ENCODE data around the gene NAALADL2. TPM values are rescaled to one million over a fixed set of nuclear protein-coding genes. Genes with fewer than 3 reads are reported as not detected.

NAALADL2 gene
- total and polyA plus RNA-seq, 4 donors = 0.28 to 4.6 (median 3.1) TPM

GRCh38 chr3:175798326-175798725, 939.2 kb downstream of the NAALADL2 start (continued):
- no peak for TF ChIP-seq ZBTB33 (IDR thresholded peaks at IDR 0.05)
- no peak for TF ChIP-seq JUND (IDR thresholded peaks at IDR 0.05)
- TF ChIP-seq YY1 (IDR thresholded peaks at IDR 0.05) = no peak
- TF ChIP-seq RXRA (IDR thresholded peaks at IDR 0.05) = no peak
- TF ChIP-seq FOXA2 (IDR thresholded peaks at IDR 0.05) = no peak
- TF ChIP-seq EGR1 (IDR thresholded peaks at IDR 0.05; ENCODE audit: low read depth in 2 of 2) = no peak
- no peak for TF ChIP-seq FOXA1 (IDR thresholded peaks at IDR 0.05)

DNA sequence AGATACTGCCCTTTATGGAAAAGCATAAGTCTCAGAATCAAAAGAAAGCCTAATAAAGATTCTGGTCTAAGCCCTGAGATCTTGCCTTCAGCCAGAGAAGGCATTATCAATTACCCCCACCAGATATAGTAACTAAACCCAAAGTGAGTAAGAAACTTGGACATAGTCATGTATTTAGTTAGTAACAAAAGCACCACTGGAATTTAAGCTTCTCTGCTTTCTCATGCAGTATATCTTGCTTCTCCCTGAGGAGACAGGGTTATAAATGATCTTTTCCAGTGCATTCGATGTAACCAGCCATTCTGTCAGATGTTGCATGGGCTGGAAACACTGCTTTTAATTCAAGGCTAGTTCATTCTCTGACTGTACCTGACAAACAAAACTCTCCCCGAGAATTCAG, 946.7 kb downstream of the NAALADL2 start:
- WGBS = 80% methylated on average over 2 of the region's 2 CpGs
- H3K9me3 ChIP-seq (ENCODE audit: control insufficient read depth in 4 of 4, low read length in 3 of 4) = no peaks in the 10 kb centered on the region
- H3K9ac ChIP-seq (ENCODE audit: low read depth in 1 of 2, low read length in 2 of 2) = no peak overlapping the region
- no peaks in the 10 kb centered on the region for H3K4me1 ChIP-seq (ENCODE audit: control insufficient read depth in 4 of 4, insufficient read depth in 4 of 4, low read length in 3 of 4)
- TF ChIP-seq SP1 (IDR thresholded peaks at IDR 0.05) = no peak
- TF ChIP-seq ZBTB33 (IDR thresholded peaks at IDR 0.05) = no peak
- TF ChIP-seq, protein P1, sequence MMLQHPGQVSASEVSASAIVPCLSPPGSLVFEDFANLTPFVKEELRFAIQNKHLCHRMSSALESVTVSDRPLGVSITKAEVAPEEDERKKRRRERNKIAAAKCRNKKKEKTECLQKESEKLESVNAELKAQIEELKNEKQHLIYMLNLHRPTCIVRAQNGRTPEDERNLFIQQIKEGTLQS (IDR thresholded peaks at IDR 0.05) = no peak
- no peak for TF ChIP-seq YY1 (IDR thresholded peaks at IDR 0.05)
- TF ChIP-seq EGR1 (IDR thresholded peaks at IDR 0.05; ENCODE audit: low read depth in 2 of 2) = no peak
- no peak for TF ChIP-seq FOXA1 (IDR thresholded peaks at IDR 0.05)
- TF ChIP-seq, protein P2, sequence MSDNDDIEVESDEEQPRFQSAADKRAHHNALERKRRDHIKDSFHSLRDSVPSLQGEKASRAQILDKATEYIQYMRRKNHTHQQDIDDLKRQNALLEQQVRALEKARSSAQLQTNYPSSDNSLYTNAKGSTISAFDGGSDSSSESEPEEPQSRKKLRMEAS (IDR thresholded peaks at IDR 0.05) = no peak
- TF ChIP-seq JUND (IDR thresholded peaks at IDR 0.05) = no peak
- no peak for TF ChIP-seq NR2F2 (IDR thresholded peaks at IDR 0.05)
- no peak for TF ChIP-seq GABPA (IDR thresholded peaks at IDR 0.05 in 1 of 2, conservative IDR thresholded peaks at IDR 0.05 in 1 of 2)
- no peak overlapping the region for H3K4me3 ChIP-seq (ENCODE audit: low read depth in 1 of 3, low read length in 3 of 3)
- DNase-seq (ENCODE audit: low spot score) = no peak
- H3K36me3 ChIP-seq (ENCODE audit: control insufficient read depth in 4 of 4, insufficient read depth in 3 of 4, low read depth in 1 of 4, low read length in 3 of 4) = no peaks in the 10 kb centered on the region
- H3K27me3 ChIP-seq (ENCODE audit: control insufficient read depth in 4 of 4, insufficient read depth in 4 of 4, low read length in 3 of 4) = no peaks in the 10 kb centered on the region
- H3K27ac ChIP-seq (ENCODE audit: low read depth in 1 of 2, low read length in 2 of 2) = no peak overlapping the region

DNA sequence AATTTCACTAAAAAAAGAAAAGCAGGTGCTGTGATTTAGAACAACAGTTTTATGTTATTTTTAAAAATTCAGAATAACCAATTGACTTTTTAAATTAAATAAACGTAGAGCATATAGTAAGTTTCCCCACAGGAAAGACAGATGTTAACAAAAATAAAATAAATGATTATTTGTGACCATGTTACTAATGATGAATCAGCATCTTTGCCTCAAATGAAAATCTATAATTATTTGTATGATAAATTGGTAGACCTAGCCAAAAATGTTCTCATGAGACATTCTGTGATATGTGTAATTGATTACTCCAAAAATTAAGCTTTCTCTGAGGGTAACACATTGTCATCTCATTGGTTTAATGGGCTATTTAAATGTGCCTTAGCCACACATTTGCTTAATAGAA, 948.0 kb downstream of the NAALADL2 start:
- H3K4me1 ChIP-seq (ENCODE audit: control insufficient read depth in 4 of 4, insufficient read depth in 4 of 4, low read length in 3 of 4) = no peaks in the 10 kb centered on the region
- H3K9ac ChIP-seq (ENCODE audit: low read depth in 1 of 2, low read length in 2 of 2) = no peak overlapping the region
- H3K9me3 ChIP-seq (ENCODE audit: control insufficient read depth in 4 of 4, low read length in 3 of 4) = no peaks in the 10 kb centered on the region
- TF ChIP-seq SP1 (IDR thresholded peaks at IDR 0.05) = no peak
- TF ChIP-seq YY1 (IDR thresholded peaks at IDR 0.05) = no peak
- TF ChIP-seq RXRA (IDR thresholded peaks at IDR 0.05) = no peak
- TF ChIP-seq JUND (IDR thresholded peaks at IDR 0.05) = no peak
- TF ChIP-seq, protein P2 (IDR thresholded peaks at IDR 0.05) = no peak
- TF ChIP-seq, protein P1 (IDR thresholded peaks at IDR 0.05) = no peak
- H3K36me3 ChIP-seq (ENCODE audit: control insufficient read depth in 4 of 4, insufficient read depth in 3 of 4, low read depth in 1 of 4, low read length in 3 of 4) = no peaks in the 10 kb centered on the region
- no peak overlapping the region for H3K27ac ChIP-seq (ENCODE audit: low read depth in 1 of 2, low read length in 2 of 2)
- no peak overlapping the region for H3K4me3 ChIP-seq (ENCODE audit: low read depth in 1 of 3, low read length in 3 of 3)
- 91% methylated on average over 1 of the region's 1 CpG for WGBS
- no peaks in the 10 kb centered on the region for H3K27me3 ChIP-seq (ENCODE audit: control insufficient read depth in 4 of 4, insufficient read depth in 4 of 4, low read length in 3 of 4)
- DNase-seq (ENCODE audit: low spot score) = no peak

All from liver (tissue), 9 donors.